Nephron (organoid): ENCODE measurements around the gene TPPP.
A peak's percentile ranks its signal among the peaks of the same experiment; 100 is the strongest.

ENCODE experiments used
- H3K27ac Mint-ChIP-seq, 3 experiments: 2 replicates each; pipeline ENCODE4 v1.8.0; 2020; ENCODE audit warnings: mixed read lengths in 3 of 3, mild to moderate bottlenecking in 2 of 3, moderate library complexity in 1 of 3
- H3K27me3 Mint-ChIP-seq: 2 replicates; pipeline ENCODE4 v1.8.0; 2021; ENCODE audit warnings: low read depth, mild to moderate bottlenecking, moderate library complexity, mixed read lengths
- H3K36me3 Mint-ChIP-seq: 2 replicates; pipeline ENCODE4 v1.8.0; 2020; ENCODE audit warnings: low read depth, mixed read lengths
- H3K4me1 Mint-ChIP-seq: 2 replicates; pipeline ENCODE4 v1.8.0; 2020; ENCODE audit warnings: mixed read lengths
- H3K4me3 Mint-ChIP-seq, 3 experiments: 2 replicates each; pipeline ENCODE4 v1.8.0; 2020; ENCODE audit warnings: mild to moderate bottlenecking in 3 of 3, mixed read lengths in 3 of 3, moderate library complexity in 2 of 3
- H3K9me3 Mint-ChIP-seq: 2 replicates; pipeline ENCODE4 v1.8.0; 2020; ENCODE audit warnings: mixed read lengths
- TF ChIP-seq, protein P1 (sequence below), 3 experiments: fragments of 200-600 bp; sonication (generic); IDR thresholded peaks; one replicate each; pipeline ENCODE4 v1.5.0; 2021; ENCODE audit warnings: antibody characterized with exemption in 3 of 3; ENCODE audit not compliant: unreplicated experiment in 3 of 3

Gene TPPP

GRCh38 chr5:657570-657969 is 35.6 kb downstream of the TPPP start:
- H3K9me3 Mint-ChIP-seq: peaks cover 2% of the 10 kb centered on the region
- peaks cover 78% of the 10 kb centered on the region for H3K36me3 Mint-ChIP-seq
- H3K27ac Mint-ChIP-seq: no peak overlapping the region

DNA sequence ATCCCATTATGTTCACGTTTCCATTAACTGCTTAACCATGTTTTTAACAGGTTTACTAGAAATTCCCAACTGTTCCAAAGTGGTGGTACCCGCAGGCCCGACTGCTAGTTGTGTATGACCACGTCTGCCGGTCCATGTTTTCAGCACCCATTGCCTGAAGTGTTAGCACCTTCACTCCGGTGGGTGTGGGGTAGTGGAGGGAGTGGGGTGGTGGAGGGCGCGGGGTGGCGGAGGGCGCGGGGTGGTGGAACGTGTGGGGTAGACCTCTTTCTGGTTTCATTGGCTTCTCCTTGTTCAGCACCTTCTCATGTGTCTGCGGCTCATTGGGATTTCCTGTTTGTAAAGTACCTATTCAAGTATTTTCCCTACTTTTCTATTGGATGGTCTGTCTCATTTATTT is 37.7 kb downstream of the TPPP start:
- Mint-ChIP-seq H3K27me3 (no peaks in the 10 kb centered on the region), H3K36me3 (peaks cover 73% of the 10 kb centered on the region), H3K4me3 (no peak overlapping the region), H3K9me3 (peaks cover 2% of the 10 kb centered on the region), H3K27ac (no peak overlapping the region), H3K4me1 (no peaks in the 10 kb centered on the region)
- TF ChIP-seq, protein P1, sequence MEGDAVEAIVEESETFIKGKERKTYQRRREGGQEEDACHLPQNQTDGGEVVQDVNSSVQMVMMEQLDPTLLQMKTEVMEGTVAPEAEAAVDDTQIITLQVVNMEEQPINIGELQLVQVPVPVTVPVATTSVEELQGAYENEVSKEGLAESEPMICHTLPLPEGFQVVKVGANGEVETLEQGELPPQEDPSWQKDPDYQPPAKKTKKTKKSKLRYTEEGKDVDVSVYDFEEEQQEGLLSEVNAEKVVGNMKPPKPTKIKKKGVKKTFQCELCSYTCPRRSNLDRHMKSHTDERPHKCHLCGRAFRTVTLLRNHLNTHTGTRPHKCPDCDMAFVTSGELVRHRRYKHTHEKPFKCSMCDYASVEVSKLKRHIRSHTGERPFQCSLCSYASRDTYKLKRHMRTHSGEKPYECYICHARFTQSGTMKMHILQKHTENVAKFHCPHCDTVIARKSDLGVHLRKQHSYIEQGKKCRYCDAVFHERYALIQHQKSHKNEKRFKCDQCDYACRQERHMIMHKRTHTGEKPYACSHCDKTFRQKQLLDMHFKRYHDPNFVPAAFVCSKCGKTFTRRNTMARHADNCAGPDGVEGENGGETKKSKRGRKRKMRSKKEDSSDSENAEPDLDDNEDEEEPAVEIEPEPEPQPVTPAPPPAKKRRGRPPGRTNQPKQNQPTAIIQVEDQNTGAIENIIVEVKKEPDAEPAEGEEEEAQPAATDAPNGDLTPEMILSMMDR (IDR thresholded peaks at IDR 0.05; ENCODE audit: unreplicated experiment in 3 of 3): no peak

More at GRCh38 chr5:657570-657969, 35.6 kb downstream of the TPPP start:
- H3K4me3 Mint-ChIP-seq: no peak overlapping the region
- no peaks in the 10 kb centered on the region for H3K4me1 Mint-ChIP-seq
- TF ChIP-seq, protein P1 (IDR thresholded peaks at IDR 0.05; ENCODE audit: unreplicated experiment in 3 of 3): no peak
- no peaks in the 10 kb centered on the region for H3K27me3 Mint-ChIP-seq

- no peaks in the 10 kb centered on the region for H3K27me3 Mint-ChIP-seq
Observed at GRCh38 chr5:654071-654778, 38.9 kb downstream of the TPPP start.

GRCh38 chr5:652773-653350 is 40.3 kb downstream of the TPPP start:
- TF ChIP-seq, protein P1 (IDR thresholded peaks at IDR 0.05; ENCODE audit: unreplicated experiment in 3 of 3): no peak
- Mint-ChIP-seq H3K36me3 (peaks cover 50% of the 10 kb centered on the region), H3K9me3 (no peaks in the 10 kb centered on the region), H3K27me3 (no peaks in the 10 kb centered on the region), H3K4me3 (no peak overlapping the region), H3K27ac (no peak overlapping the region), H3K4me1 (no peaks in the 10 kb centered on the region)

More at GRCh38 chr5:654071-654778, 38.9 kb downstream of the TPPP start:
- Mint-ChIP-seq H3K9me3 (peaks cover 2% of the 10 kb centered on the region), H3K4me3 (no peak overlapping the region), H3K36me3 (peaks cover 61% of the 10 kb centered on the region), H3K27ac (peak overlapping the region in 1 of 3 experiments; percentile 20), H3K4me1 (no peaks in the 10 kb centered on the region)
- TF ChIP-seq, protein P1 (IDR thresholded peaks at IDR 0.05; ENCODE audit: unreplicated experiment in 3 of 3): no peak

DNA sequence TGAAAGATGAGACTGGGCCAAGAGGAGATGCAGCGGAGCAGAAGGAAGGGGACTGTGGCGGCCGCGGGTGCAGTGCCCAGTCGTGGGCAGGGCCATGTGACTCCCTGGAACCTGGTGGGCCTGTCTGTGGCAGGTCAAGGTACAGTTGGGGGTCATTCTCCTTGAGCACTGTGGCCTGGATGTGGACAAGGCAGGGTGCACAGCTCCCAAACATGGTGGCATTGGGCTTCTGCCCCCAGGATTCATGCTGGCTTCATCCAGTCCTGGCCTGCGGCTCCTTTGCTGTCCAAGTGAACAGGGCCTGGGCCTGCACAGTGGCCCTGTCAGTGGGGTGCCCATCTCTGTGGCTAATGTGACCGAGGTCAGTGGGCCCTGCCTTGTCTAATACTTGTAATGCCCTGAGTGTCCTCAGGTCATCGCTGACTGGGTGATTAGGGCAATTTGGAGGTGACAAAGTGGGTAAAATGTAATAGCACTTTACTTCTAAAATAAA is 41.1 kb downstream of the TPPP start:
- Mint-ChIP-seq H3K27ac (no peak overlapping the region), H3K4me3 (no peak overlapping the region), H3K9me3 (no peaks in the 10 kb centered on the region), H3K27me3 (no peaks in the 10 kb centered on the region), H3K4me1 (no peaks in the 10 kb centered on the region), H3K36me3 (peaks cover 44% of the 10 kb centered on the region)
- TF ChIP-seq, protein P1 (IDR thresholded peaks at IDR 0.05; ENCODE audit: unreplicated experiment in 3 of 3): no peak
